GM12878 (cell line): ENCODE results near the gene UBC. TPM values are rescaled to one million over a fixed set of nuclear protein-coding genes. Genes with fewer than 3 reads are reported as not detected.

Experiments
- ATF7 ChIP-seq: fragments of 450-650 bp; IDR thresholded peaks from 2 replicates; pipeline ENCODE4 v1.6.1; 2016; ENCODE audit warnings: low read depth, mild to moderate bottlenecking
- CHD2 ChIP-seq: IDR thresholded peaks from 2 replicates; pipeline ENCODE4 v1.6.1; 2011; ENCODE audit warnings: low read depth, low read length, improper control_type of control experiment, borderline replicate concordance
- ESRRA ChIP-seq: IDR thresholded peaks from 2 replicates; pipeline ENCODE4 v1.6.1; 2012; ENCODE audit warnings: mild to moderate bottlenecking, low read length, improper control_type of control experiment
- MEF2B ChIP-seq: fragments of 450-650 bp; IDR thresholded peaks from 2 replicates; pipeline ENCODE4 v1.6.1; 2018; ENCODE audit warnings: mild to moderate bottlenecking, moderate library complexity; ENCODE audit not compliant: partially characterized antibody, poor library complexity, severe bottlenecking
- MTA3 ChIP-seq: IDR thresholded peaks from 2 replicates; pipeline ENCODE4 v1.6.1; 2012; ENCODE audit warnings: low read length, inconsistent platforms, borderline replicate concordance
- NFYB ChIP-seq: IDR thresholded peaks from 2 replicates; pipeline ENCODE4 v1.6.1; 2011; ENCODE audit warnings: low read depth, mild to moderate bottlenecking, low read length, improper control_type of control experiment, moderate library complexity; ENCODE audit not compliant: insufficient read depth
- POU2F2 ChIP-seq: IDR thresholded peaks from 3 replicates; pipeline ENCODE4 v1.6.1; 2011; ENCODE audit warnings: low read depth, mild to moderate bottlenecking, low read length, borderline replicate concordance
- RBBP5 ChIP-seq: fragments of 200-600 bp; sonication (generic); conservative IDR thresholded peaks from 2 replicates; pipeline ENCODE4 v1.6.1; 2016
- RELA ChIP-seq: fragments of 450-650 bp; IDR thresholded peaks from 2 replicates; pipeline ENCODE4 v1.8.0; 2014; ENCODE audit warnings: borderline replicate concordance; ENCODE audit not compliant: partially characterized antibody
- TBL1XR1 ChIP-seq: IDR thresholded peaks from 2 replicates; pipeline ENCODE4 v1.6.1; 2012; ENCODE audit warnings: low read depth, low read length, improper control_type of control experiment
- ZNF207 ChIP-seq: fragments of 450-650 bp; IDR thresholded peaks from 2 replicates; pipeline ENCODE4 v1.6.1; 2014; ENCODE audit warnings: antibody characterized with exemption, mild to moderate bottlenecking, borderline replicate concordance
- polyA plus RNA-seq, 11 experiments: library from polyadenylated mRNA; depleted of rRNA in 4 of 11; unstranded in 6 of 11; stranded (reverse) in 5 of 11; fragments of >200 nt; fragmentation: Nextera tagmentation in 4 of 11; fragmentation: Illumina TruSeq in 1 of 11; extraction: Ambion mirVana in 4 of 11; extraction: Trizol in 1 of 11; gene quantifications; 1 replicate in 1 of 11; 2 replicates in 10 of 11; pipeline versions ENCODE4 v1.2.1 to v1.2.3, GENCODE V29; 2011 to 2016; ENCODE audit warnings: inconsistent platforms in 2 of 11, missing spikeins in 2 of 11, low read depth in 1 of 11
- total RNA-seq, 4 experiments: library from RNA; depleted of rRNA in 3 of 4; stranded (reverse); fragments of >200 nt in 3 of 4; fragmentation: Illumina TruSeq in 1 of 4; extraction: Trizol in 1 of 4; gene quantifications; 2 replicates each; pipeline versions ENCODE4 v1.2.1 to v1.2.3, GENCODE V29; 2013 to 2021
- TF ChIP-seq, protein P1 (sequence below): fragments of 450-650 bp; IDR thresholded peaks from 2 replicates; pipeline ENCODE4 v1.6.1; 2018; ENCODE audit warnings: borderline replicate concordance, mild to moderate bottlenecking; ENCODE audit not compliant: partially characterized antibody
- TF ChIP-seq, protein P2 (sequence below): fragments of 450-650 bp; IDR thresholded peaks from 2 replicates; pipeline ENCODE4 v1.6.1; 2018; ENCODE audit warnings: mild to moderate bottlenecking, low read depth, moderate library complexity; ENCODE audit not compliant: partially characterized antibody
- TF ChIP-seq, protein P3 (sequence below): fragments of 450-650 bp; IDR thresholded peaks from 2 replicates; pipeline ENCODE4 v1.6.1; 2016; ENCODE audit warnings: mild to moderate bottlenecking
- TF ChIP-seq, protein P4 (sequence below): fragments of 450-650 bp; IDR thresholded peaks from 2 replicates; pipeline ENCODE4 v1.6.1; 2017; ENCODE audit warnings: mild to moderate bottlenecking
- TF ChIP-seq, protein P5 (sequence below): fragments of 450-650 bp; IDR thresholded peaks from 2 replicates; pipeline ENCODE4 v1.6.1; 2017; ENCODE audit warnings: borderline replicate concordance

The UBC gene
- total and polyA plus RNA-seq, 10 of the 15 experiments (the other 5 are each of a cell fraction or from before 2014, with no cell fraction given): 653 to 1,666 (median 874) TPM

DNA sequence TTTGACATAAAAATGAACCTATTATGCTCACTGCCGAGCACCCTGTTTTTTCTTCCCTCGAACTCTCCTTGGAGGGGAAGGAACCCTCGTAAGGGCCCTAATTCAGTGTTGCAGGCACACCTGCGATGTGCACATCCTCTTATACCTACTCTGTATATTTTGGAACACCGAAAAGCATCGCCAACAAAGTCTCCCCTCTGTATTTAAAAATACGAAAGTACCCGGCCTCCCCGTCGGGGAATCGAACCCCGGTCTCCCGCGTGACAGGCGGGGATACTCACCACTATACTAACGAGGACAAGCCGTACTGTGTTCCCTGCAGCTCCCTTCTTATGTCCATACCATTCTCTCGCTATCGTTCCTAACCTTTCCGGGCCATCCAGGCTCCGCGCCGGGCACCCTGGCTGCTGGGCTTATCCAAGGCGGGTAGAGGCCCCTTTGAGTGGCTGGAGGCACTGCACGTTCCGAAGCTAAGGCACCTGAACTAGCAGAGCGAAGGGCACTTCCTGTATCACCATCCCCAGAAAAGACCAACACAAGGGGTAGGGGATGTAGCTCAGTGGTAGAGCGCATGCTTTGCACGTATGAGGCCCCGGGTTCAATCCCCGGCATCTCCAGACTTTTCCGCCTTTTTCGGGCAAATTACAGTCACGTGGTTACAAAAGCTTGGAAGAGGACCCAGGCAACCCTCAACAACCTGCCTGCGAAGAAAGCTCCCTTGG is 25.1 kb upstream of the UBC start (continued):
- 0 out of 3 replicates have a peak, but pooled peaks have one; percentile 4 for TF ChIP-seq POU2F2
- peak; percentile 77 for TF ChIP-seq RELA
- no peak for TF ChIP-seq RBBP5
- peak; percentile 30; the same call in 1 of the 2 replicates for TF ChIP-seq ATF7
- TF ChIP-seq, protein P1, sequence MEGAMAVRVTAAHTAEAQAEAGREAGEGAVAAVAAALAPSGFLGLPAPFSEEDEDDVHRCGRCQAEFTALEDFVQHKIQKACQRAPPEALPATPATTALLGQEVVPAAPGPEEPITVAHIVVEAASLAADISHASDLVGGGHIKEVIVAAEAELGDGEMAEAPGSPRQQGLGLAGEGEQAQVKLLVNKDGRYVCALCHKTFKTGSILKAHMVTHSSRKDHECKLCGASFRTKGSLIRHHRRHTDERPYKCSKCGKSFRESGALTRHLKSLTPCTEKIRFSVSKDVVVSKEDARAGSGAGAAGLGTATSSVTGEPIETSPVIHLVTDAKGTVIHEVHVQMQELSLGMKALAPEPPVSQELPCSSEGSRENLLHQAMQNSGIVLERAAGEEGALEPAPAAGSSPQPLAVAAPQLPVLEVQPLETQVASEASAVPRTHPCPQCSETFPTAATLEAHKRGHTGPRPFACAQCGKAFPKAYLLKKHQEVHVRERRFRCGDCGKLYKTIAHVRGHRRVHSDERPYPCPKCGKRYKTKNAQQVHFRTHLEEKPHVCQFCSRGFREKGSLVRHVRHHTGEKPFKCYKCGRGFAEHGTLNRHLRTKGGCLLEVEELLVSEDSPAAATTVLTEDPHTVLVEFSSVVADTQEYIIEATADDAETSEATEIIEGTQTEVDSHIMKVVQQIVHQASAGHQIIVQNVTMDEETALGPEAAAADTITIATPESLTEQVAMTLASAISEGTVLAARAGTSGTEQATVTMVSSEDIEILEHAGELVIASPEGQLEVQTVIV: peak; percentile 45
- peak; percentile 73; the same call in 1 of the 2 replicates for TF ChIP-seq MTA3
- TF ChIP-seq NFYB: no peak
- TF ChIP-seq, protein P2, sequence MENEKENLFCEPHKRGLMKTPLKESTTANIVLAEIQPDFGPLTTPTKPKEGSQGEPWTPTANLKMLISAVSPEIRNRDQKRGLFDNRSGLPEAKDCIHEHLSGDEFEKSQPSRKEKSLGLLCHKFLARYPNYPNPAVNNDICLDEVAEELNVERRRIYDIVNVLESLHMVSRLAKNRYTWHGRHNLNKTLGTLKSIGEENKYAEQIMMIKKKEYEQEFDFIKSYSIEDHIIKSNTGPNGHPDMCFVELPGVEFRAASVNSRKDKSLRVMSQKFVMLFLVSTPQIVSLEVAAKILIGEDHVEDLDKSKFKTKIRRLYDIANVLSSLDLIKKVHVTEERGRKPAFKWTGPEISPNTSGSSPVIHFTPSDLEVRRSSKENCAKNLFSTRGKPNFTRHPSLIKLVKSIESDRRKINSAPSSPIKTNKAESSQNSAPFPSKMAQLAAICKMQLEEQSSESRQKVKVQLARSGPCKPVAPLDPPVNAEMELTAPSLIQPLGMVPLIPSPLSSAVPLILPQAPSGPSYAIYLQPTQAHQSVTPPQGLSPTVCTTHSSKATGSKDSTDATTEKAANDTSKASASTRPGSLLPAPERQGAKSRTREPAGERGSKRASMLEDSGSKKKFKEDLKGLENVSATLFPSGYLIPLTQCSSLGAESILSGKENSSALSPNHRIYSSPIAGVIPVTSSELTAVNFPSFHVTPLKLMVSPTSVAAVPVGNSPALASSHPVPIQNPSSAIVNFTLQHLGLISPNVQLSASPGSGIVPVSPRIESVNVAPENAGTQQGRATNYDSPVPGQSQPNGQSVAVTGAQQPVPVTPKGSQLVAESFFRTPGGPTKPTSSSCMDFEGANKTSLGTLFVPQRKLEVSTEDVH: no peak
- TF ChIP-seq, protein P3, sequence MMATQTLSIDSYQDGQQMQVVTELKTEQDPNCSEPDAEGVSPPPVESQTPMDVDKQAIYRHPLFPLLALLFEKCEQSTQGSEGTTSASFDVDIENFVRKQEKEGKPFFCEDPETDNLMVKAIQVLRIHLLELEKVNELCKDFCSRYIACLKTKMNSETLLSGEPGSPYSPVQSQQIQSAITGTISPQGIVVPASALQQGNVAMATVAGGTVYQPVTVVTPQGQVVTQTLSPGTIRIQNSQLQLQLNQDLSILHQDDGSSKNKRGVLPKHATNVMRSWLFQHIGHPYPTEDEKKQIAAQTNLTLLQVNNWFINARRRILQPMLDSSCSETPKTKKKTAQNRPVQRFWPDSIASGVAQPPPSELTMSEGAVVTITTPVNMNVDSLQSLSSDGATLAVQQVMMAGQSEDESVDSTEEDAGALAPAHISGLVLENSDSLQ: peak; percentile 46; the same call in 1 of the 2 replicates
- TF ChIP-seq ESRRA: no peak
- TF ChIP-seq, protein P4, sequence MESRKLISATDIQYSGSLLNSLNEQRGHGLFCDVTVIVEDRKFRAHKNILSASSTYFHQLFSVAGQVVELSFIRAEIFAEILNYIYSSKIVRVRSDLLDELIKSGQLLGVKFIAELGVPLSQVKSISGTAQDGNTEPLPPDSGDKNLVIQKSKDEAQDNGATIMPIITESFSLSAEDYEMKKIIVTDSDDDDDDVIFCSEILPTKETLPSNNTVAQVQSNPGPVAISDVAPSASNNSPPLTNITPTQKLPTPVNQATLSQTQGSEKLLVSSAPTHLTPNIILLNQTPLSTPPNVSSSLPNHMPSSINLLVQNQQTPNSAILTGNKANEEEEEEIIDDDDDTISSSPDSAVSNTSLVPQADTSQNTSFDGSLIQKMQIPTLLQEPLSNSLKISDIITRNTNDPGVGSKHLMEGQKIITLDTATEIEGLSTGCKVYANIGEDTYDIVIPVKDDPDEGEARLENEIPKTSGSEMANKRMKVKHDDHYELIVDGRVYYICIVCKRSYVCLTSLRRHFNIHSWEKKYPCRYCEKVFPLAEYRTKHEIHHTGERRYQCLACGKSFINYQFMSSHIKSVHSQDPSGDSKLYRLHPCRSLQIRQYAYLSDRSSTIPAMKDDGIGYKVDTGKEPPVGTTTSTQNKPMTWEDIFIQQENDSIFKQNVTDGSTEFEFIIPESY: no peak
- TF ChIP-seq ZNF207: peak; percentile 89; the same call in 1 of the 2 replicates
- TF ChIP-seq TBL1XR1: peak; percentile 76; the same call in 1 of the 2 replicates
- peak; percentile 39 for TF ChIP-seq MEF2B
- TF ChIP-seq, protein P5, sequence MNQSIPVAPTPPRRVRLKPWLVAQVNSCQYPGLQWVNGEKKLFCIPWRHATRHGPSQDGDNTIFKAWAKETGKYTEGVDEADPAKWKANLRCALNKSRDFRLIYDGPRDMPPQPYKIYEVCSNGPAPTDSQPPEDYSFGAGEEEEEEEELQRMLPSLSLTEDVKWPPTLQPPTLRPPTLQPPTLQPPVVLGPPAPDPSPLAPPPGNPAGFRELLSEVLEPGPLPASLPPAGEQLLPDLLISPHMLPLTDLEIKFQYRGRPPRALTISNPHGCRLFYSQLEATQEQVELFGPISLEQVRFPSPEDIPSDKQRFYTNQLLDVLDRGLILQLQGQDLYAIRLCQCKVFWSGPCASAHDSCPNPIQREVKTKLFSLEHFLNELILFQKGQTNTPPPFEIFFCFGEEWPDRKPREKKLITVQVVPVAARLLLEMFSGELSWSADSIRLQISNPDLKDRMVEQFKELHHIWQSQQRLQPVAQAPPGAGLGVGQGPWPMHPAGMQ: no peak
- 0 out of 2 replicates have a peak, but pooled peaks have one; percentile 17 for TF ChIP-seq CHD2
